H1 (cell line): ENCODE measurements around the gene LYRM4. TPM values are rescaled to one million over a fixed set of nuclear protein-coding genes. Genes with fewer than 3 reads are reported as not detected.

ENCODE experiments used
- CTCF ChIA-PET: fragments of 300-600 bp; sonication (Branson Sonifier 250); formaldehyde crosslinking; loops from one replicate; lab custom pipeline; 2021; ENCODE audit not compliant: partially characterized antibody; lab: Charles Lee
- POLR2A ChIA-PET: fragments of 300-600 bp; sonication (Branson Sonifier 250); formaldehyde crosslinking; loops from one replicate; lab custom pipeline; 2021; ENCODE audit warnings: inconsistent platforms; ENCODE audit not compliant: partially characterized antibody; lab: Charles Lee
- DNase-seq, 2 experiments: peaks; one replicate each; pipeline versions ENCODE4 v3.0.0 to v3.0.0-alpha.2; 2010 to 2022; ENCODE audit warnings: low spot score in 2 of 2, low read depth in 1 of 2, mixed read lengths in 1 of 2
- FAIRE-seq: peaks from 2 replicates; lab custom pipeline; 2011; peaks lifted over from hg19 to GRCh38; lab: Jason Lieb, UNC
- H2AFZ ChIP-seq: 2 replicates; pipeline ENCODE4 v1.8.1; 2012; ENCODE audit warnings: low read length, inconsistent platforms
- H2AK5ac ChIP-seq: 2 replicates; pipeline ENCODE4 v1.6.1; 2013; ENCODE audit warnings: low read depth, low read length
- H2BK120ac ChIP-seq: replicated peaks from 2 replicates; pipeline ENCODE3; 2013; ENCODE audit warnings: low read depth, low read length, inconsistent platforms
- H2BK12ac ChIP-seq: 2 replicates; pipeline ENCODE4 v1.6.1; 2013; ENCODE audit warnings: low read depth, low read length
- H2BK15ac ChIP-seq: 2 replicates; pipeline ENCODE4 v1.6.1; 2013; ENCODE audit warnings: low read length
- H2BK20ac ChIP-seq: 2 replicates; pipeline ENCODE4 v1.6.1; 2013; ENCODE audit warnings: low read length
- H2BK5ac ChIP-seq: 2 replicates; pipeline ENCODE4 v1.6.1; 2013; ENCODE audit warnings: low read depth, low read length
- H3K14ac ChIP-seq: 2 replicates; pipeline ENCODE4 v1.6.1; 2013; ENCODE audit warnings: inconsistent platforms; ENCODE audit not compliant: insufficient read length
- H3K18ac ChIP-seq: 2 replicates; pipeline ENCODE4 v1.6.1; 2013; ENCODE audit warnings: low read length; ENCODE audit errors: extremely low read depth
- H3K23ac ChIP-seq: 2 replicates; pipeline ENCODE4 v1.6.1; 2013; ENCODE audit warnings: inconsistent platforms; ENCODE audit not compliant: insufficient read length
- H3K23me2 ChIP-seq: 2 replicates; pipeline ENCODE4 v1.6.1; 2013; ENCODE audit warnings: low read depth, low read length
- H3K27ac ChIP-seq: 2 replicates; pipeline ENCODE4 v1.6.1; 2011; ENCODE audit warnings: low read depth, low read length, inconsistent platforms
- H3K27me3 ChIP-seq, 4 experiments: replicated peaks in 1 of 4; 1 replicate in 1 of 4; 2 replicates in 3 of 4; pipeline versions ENCODE4 v1.6.1 to v1.8.1; 2011 to 2013; ENCODE audit warnings: low read length in 3 of 4, mild to moderate bottlenecking in 3 of 4, inconsistent platforms in 2 of 4, mixed read lengths in 2 of 4, moderate library complexity in 1 of 4; ENCODE audit not compliant: control insufficient read depth in 3 of 4, insufficient read depth in 3 of 4; ENCODE audit errors: extremely low read depth in 1 of 4
- H3K36me3 ChIP-seq, 4 experiments: 2 replicates each; pipeline versions ENCODE4 v1.6.1 to v1.8.1; 2011 to 2013; ENCODE audit warnings: mild to moderate bottlenecking in 4 of 4, low read length in 3 of 4, moderate library complexity in 2 of 4, control low read depth in 1 of 4, inconsistent platforms in 1 of 4; ENCODE audit not compliant: insufficient read depth in 4 of 4, control insufficient read depth in 2 of 4
- H3K4ac ChIP-seq: replicated peaks from 2 replicates; pipeline ENCODE3; 2013; ENCODE audit warnings: low read length, low read depth, mixed read lengths, inconsistent platforms; ENCODE audit not compliant: insufficient read length
- H3K4me1 ChIP-seq, 4 experiments: replicated peaks in 1 of 4; 1 replicate in 1 of 4; 2 replicates in 3 of 4; pipeline versions ENCODE4 v1.6.1 to v1.8.1; 2011 to 2013; ENCODE audit warnings: low read length in 3 of 4, inconsistent platforms in 2 of 4, mixed read lengths in 1 of 4; ENCODE audit not compliant: insufficient read depth in 4 of 4, control insufficient read depth in 3 of 4
- H3K4me2 ChIP-seq, 2 experiments: 2 replicates each; pipeline versions ENCODE4 v1.6.1 to v1.8.1; 2011 to 2013; ENCODE audit warnings: low read depth in 2 of 2, low read length in 2 of 2, control low read depth in 1 of 2, inconsistent platforms in 1 of 2, mild to moderate bottlenecking in 1 of 2; ENCODE audit not compliant: insufficient read depth in 1 of 2
- H3K4me3 ChIP-seq, 4 experiments: fragments of 200-600, 300-600 bp in 1 of 4; sonication (generic), shearing (Covaris generic), sonication (Bioruptor Twin) in 1 of 4; 2 replicates each; pipeline versions ENCODE4 v1.5.1 to v1.8.1; 2011 to 2016; ENCODE audit warnings: low read length in 4 of 4, low read depth in 3 of 4, control low read depth in 2 of 4, inconsistent platforms in 2 of 4, mild to moderate bottlenecking in 2 of 4, mixed read lengths in 1 of 4, moderate library complexity in 1 of 4; ENCODE audit not compliant: insufficient read depth in 2 of 4; ENCODE audit errors: extremely low read depth in 1 of 4
- H3K56ac ChIP-seq: replicated peaks from 2 replicates; pipeline ENCODE3; 2013; ENCODE audit warnings: low read depth, mild to moderate bottlenecking, mixed read lengths, low read length, inconsistent platforms; ENCODE audit not compliant: insufficient read length
- H3K79me1 ChIP-seq: 2 replicates; pipeline ENCODE4 v1.6.1; 2013; ENCODE audit warnings: low read depth, low read length, control low read depth
- H3K79me2 ChIP-seq, 2 experiments: 2 replicates each; pipeline versions ENCODE4 v1.6.1 to v1.8.1; 2012 to 2013; ENCODE audit warnings: low read length in 2 of 2, mild to moderate bottlenecking in 2 of 2, inconsistent platforms in 1 of 2; ENCODE audit not compliant: insufficient read depth in 2 of 2, control insufficient read depth in 1 of 2
- H3K9ac ChIP-seq, 4 experiments: replicated peaks in 1 of 4; 1 replicate in 1 of 4; 2 replicates in 3 of 4; pipeline versions ENCODE4 v1.6.1 to v1.8.1; 2011 to 2013; ENCODE audit warnings: low read depth in 3 of 4, low read length in 3 of 4, control low read depth in 2 of 4, mild to moderate bottlenecking in 2 of 4, moderate library complexity in 2 of 4, inconsistent platforms in 1 of 4; ENCODE audit errors: extremely low read depth in 1 of 4
- H3K9me3 ChIP-seq, 2 experiments: 2 replicates each; pipeline versions ENCODE4 v1.6.1 to v1.8.1; 2012 to 2013; ENCODE audit warnings: mild to moderate bottlenecking in 2 of 2, moderate library complexity in 2 of 2, control low read depth in 1 of 2, inconsistent platforms in 1 of 2, low read depth in 1 of 2, low read length in 1 of 2, mixed read lengths in 1 of 2; ENCODE audit not compliant: insufficient read depth in 2 of 2
- H4K20me1 ChIP-seq, 2 experiments: replicated peaks in 1 of 2; 2 replicates each; pipeline versions ENCODE3 to v1.8.1; 2011 to 2013; ENCODE audit warnings: inconsistent platforms in 2 of 2, low read length in 2 of 2, mild to moderate bottlenecking in 1 of 2; ENCODE audit not compliant: insufficient read depth in 2 of 2, control insufficient read depth in 1 of 2
- H4K5ac ChIP-seq: 2 replicates; pipeline ENCODE4 v1.6.1; 2013; ENCODE audit warnings: low read length, low read depth, mixed read lengths, inconsistent platforms; ENCODE audit not compliant: insufficient read length
- H4K8ac ChIP-seq: 2 replicates; pipeline ENCODE4 v1.8.0; 2013; ENCODE audit warnings: mild to moderate bottlenecking, moderate library complexity, low read length, inconsistent platforms; ENCODE audit not compliant: insufficient read depth; ENCODE audit errors: extremely low read depth
- H4K91ac ChIP-seq: replicated peaks from 2 replicates; pipeline ENCODE3; 2013; ENCODE audit warnings: low read length, mixed read lengths, inconsistent platforms; ENCODE audit not compliant: insufficient read length
- HDAC6 ChIP-seq: IDR thresholded peaks from one replicate; pipeline ENCODE4 v1.7.1; 2012; ENCODE audit warnings: low read depth, mild to moderate bottlenecking, inconsistent platforms, low read length, moderate library complexity
- RAD21 ChIP-seq, 2 experiments: IDR thresholded peaks in 1 of 2; conservative IDR thresholded peaks in 1 of 2; 2 replicates each; pipeline ENCODE4 v1.6.1; 2011; ENCODE audit warnings: low read depth in 2 of 2, low read length in 2 of 2, improper control_type of control experiment in 1 of 2, inconsistent platforms in 1 of 2, mild to moderate bottlenecking in 1 of 2, moderate library complexity in 1 of 2
- WGBS, 2 experiments: shearing (Covaris generic) in 1 of 2; methylation state at CpG; one replicate each; pipeline versions ENCODE4 v1.1.6 to v1.1.7; 2013 to 2015; ENCODE audit warnings: low lambda C conversion rate in 2 of 2, mixed read lengths in 2 of 2, inconsistent platforms in 1 of 2, low coverage in 1 of 2, missing lambda C conversion rate in 1 of 2; ENCODE audit not compliant: insufficient replicate concordance in 2 of 2, insufficient coverage in 1 of 2, insufficient read length in 1 of 2; ENCODE audit errors: extremely low coverage in 1 of 2, missing lambda C conversion rate in 1 of 2; 5-methylcytosine and 5-hydroxymethylcytosine counted together
- polyA plus RNA-seq, 7 experiments: library from polyadenylated mRNA; depleted of rRNA in 3 of 7; stranded (reverse) in 5 of 7; unstranded in 2 of 7; fragments of >200 nt in 5 of 7; fragments of 200-250 nt in 2 of 7; gene quantifications; 1 replicate in 5 of 7; 2 replicates in 1 of 7; 4 replicates in 1 of 7; pipeline versions ENCODE4 v1.2.1 to v1.2.3, GENCODE V29; 2011 to 2013; ENCODE audit warnings: missing spikeins in 2 of 7, mixed read lengths in 2 of 7
- total RNA-seq: library from RNA; stranded (reverse); fragmentation: NEBNext Ultra II Directional; extraction: Animal tissue kit (Norgen Biotek cat#: 25700); gene quantifications from 2 replicates; pipeline ENCODE4 v1.2.1, GENCODE V29; 2021
- TF ChIP-seq, protein P1 (sequence below): IDR thresholded peaks from 2 replicates; pipeline ENCODE4 v1.6.1; 2011; ENCODE audit warnings: low read depth, mild to moderate bottlenecking, low read length; ENCODE audit not compliant: insufficient read depth

Gene LYRM4
- total and polyA plus RNA-seq, 2 of the 8 experiments (the other 6 are each of a cell fraction or from before 2014, with no cell fraction given) = 56.6 to 62.8 TPM

DNA sequence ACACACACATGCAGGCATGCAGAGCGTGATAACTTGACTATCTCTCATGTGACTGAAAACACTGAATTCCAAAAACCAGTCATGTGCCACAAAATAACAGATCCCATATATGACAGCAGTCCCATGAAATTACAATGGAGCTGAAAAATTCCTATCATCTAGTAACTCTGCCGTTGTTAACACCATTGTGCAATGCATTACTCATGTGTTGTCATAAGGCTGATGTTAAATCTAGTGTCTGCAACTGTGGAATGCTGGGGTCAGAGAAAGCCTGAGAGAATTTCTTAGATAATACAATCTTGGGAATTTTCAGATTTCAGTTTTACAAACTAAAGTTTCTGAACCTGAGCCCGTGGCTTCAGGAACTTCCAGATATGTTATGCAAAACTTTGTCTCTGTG, 70.2 kb downstream of the LYRM4 start:
- H3K14ac ChIP-seq = no peak overlapping the region
- TF ChIP-seq RAD21 (IDR thresholded peaks at IDR 0.05 in 1 of 2, conservative IDR thresholded peaks at IDR 0.05 in 1 of 2; ENCODE audit: low read depth in 2 of 2, low read length in 2 of 2) (no peak), HDAC6 (no peak)
- TF ChIP-seq, protein P1, sequence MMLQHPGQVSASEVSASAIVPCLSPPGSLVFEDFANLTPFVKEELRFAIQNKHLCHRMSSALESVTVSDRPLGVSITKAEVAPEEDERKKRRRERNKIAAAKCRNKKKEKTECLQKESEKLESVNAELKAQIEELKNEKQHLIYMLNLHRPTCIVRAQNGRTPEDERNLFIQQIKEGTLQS = no peak
- TF ChIP-seq, all 59 proteins: peak for 0
- Histone ChIP-seq H4K5ac (no peak overlapping the region), H3K23ac (no peak overlapping the region), H3K18ac (no peak overlapping the region), H3K79me1 (no peaks in the 10 kb centered on the region; the same call in 1 of the 2 replicates), H3K9ac (no peak overlapping the region), H2BK5ac (no peak overlapping the region), H3K56ac (no peak overlapping the region), H3K9me3 (no peaks in the 10 kb centered on the region), H2BK120ac (no peak overlapping the region), H4K20me1 (peaks cover 0 to 1% of the 10 kb centered on the region in 2 experiments), H3K79me2 (no peaks in the 10 kb centered on the region; a peak in 1 of 4 replicates), H3K4me2 (no peak overlapping the region), H3K4me1 (peaks cover 0 to 5% (median 3%) of the 10 kb centered on the region in 4 experiments; a peak in 4 of 7 replicates), H2AK5ac (no peak overlapping the region), H4K91ac (no peak overlapping the region), H3K27ac (no peak overlapping the region), H3K4me3 (no peak overlapping the region), H3K36me3 (no peaks in the 10 kb centered on the region), H3K27me3 (no peaks in the 10 kb centered on the region), H3K23me2 (no peaks in the 10 kb centered on the region), H2BK15ac (no peak overlapping the region), H4K8ac (no peak overlapping the region), H2BK20ac (no peak overlapping the region), H3K4ac (no peak overlapping the region), H2AFZ (no peak overlapping the region), H2BK12ac (no peak overlapping the region)
- DNase-seq = no peak
- ChIA-PET CTCF (interaction anchor here (1.2 to 2.8 kb wide), 2 partner anchors 15 to 46 kb away, joined by 13 to 16 read pairs; no protein-coding TSS in a partner anchor), POLR2A (no interaction called here)
- WGBS, 2 experiments = 95% methylated on average over 3 of the region's 3 CpGs; no CpG with 5 or more reads in 1 of the 2 experiments
- FAIRE-seq = no peak
